NCI-H524 treated with DMSO at 0.1 percent for 48 hours (cell line): ENCODE measurements around the gene SSC4D.
A peak's percentile ranks its signal among the peaks of the same experiment; 100 is the strongest.
"Not testable (repeated sequence)": the region's sequence is repeated elsewhere in the genome, so short reads cannot be mapped to it uniquely, and the experiment has no call there.

ENCODE experiments used
- DNase-seq: peaks from one replicate; lab custom pipeline; 2025; lab: John Stamatoyannopoulos, UW

SSC4D gene

DNA sequence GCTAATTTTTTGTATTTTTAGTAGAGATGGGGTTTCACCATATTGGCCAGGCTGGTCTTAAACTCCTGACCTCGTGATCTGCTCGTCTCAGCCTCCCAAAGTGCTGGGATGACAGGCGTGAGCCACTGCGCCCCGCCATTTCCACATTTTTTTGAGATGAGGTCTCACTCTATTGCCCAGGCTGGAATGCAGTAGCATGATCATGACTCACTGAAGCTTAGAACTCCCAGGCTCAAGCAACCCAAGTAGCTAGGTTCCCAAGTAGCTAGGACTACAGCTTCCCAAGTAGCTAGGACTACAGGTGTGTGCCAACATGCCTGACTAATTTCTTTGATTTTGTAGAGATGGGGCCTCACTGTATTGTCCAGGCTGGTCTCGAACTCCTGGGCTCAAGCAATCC lies 11.6 kb upstream of the SSC4D start:
- not testable (repeated sequence) for DNase-seq

DNA sequence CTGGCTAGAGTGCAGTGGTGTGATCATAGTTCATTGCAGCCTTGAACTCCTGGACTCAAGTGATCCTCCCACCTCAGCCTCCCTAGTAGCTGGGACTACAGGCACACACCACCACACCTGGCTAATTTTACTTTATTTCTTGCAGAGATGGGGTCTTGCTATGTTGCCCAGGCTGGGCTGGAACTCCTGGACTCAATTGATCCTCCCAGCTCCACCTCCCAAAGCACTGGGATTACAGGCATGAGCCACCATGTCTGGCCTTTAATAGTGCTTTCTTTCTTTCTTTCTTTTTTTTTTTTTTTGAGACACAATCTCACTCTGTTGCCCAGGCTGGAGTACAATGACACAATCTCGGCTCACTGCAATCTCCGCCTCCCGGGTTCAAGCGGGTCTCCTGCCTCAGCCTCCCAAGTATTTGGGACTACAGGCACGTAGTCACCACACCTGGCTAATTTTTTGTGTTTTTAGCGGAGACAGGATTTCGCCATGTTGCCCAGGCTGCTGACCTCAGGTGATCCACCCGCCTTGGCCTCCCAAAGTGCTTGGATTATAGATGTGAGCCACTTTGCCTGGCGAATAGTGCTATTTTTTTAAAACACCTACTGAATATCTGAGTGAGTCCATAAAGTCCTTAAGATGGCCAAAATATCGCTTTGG lies 8.3 kb upstream of the SSC4D start:
- not testable (repeated sequence) for DNase-seq

- DNase-seq = no peak
These were observed 2.8 kb upstream of the SSC4D start for GRCh38 chr7:76412249-76412648.

DNA sequence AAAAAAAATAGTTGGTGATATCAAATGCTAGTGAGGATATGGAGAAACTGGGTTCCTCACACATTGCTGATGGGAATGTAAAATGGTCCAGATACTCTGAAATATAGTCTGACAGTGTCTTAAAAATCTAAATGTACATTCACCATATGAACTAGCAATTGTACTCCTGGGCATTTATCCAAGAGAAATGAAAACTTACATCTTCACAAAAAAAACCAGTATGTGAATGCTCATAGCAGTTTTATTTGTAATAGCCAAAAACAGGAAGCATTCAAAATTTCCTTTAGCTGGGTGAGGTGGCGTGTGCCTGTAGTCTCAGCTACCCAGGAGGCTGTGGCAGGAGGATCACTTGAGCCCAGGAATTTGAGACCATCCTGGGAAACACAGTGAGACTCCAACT lies 2.1 kb upstream of the SSC4D start:
- no peak for DNase-seq

- DNase-seq = no peak
These were observed 1.4 kb downstream of the SSC4D start for GRCh38 chr7:76408121-76408560.

- no peak for DNase-seq
These were observed 1.8 kb downstream of the SSC4D start for GRCh38 chr7:76407718-76408117.

DNA sequence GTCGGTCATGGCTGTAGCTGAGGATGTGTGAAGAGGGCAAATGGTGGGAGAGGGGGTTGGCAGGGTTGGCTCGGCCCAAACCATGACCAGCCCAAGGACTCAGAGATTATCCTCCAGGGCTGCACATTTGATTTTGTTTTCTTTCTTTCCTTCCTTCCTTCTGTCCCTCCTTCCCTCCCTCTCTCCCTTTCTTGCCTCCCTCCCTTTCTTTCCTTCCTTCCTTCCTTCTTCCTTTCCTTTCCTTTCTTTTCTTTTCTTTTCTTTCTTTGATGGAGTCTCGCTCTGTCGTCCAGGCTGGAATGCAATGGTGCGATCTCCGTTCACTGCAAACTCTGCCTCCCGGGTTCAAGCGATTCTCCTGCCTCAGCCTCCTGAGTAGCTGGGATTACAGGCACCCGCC lies 3.8 kb downstream of the SSC4D start:
- DNase-seq = no peak

GRCh38 chr7:76403780-76404494 lies 5.6 kb downstream of the SSC4D start:
- no peak for DNase-seq

DNA sequence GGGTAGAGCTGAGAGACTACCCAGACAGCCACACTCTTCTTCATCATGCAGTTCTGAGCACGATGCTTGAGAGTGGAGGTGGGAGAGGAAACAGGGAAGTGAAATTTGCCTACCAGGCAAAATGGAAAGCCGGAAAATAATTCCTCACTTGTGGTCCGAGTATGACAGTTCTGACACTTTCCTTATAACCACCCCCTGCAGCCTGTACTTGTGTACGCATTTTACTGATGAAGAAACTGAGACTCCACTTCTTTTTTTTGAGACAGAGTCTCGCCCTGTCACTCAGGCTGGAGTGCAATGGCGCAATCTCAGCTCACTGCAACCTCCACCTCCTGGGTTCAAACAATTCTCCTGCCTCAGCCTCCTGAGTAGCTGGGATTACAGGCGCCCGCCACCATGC lies 6.4 kb downstream of the SSC4D start:
- DNase-seq = not testable (repeated sequence)

- DNase-seq = no peak
These were observed 9.2 kb downstream of the SSC4D start for GRCh38 chr7:76400248-76400647.

GRCh38 chr7:76397409-76398183 lies 11.9 kb downstream of the SSC4D start:
- no peak for DNase-seq

- no peak for DNase-seq
These were observed 12.6 kb downstream of the SSC4D start for GRCh38 chr7:76396864-76397263.

GRCh38 chr7:76395965-76396726 lies 13.4 kb downstream of the SSC4D start:
- peak; percentile 50 for DNase-seq

DNA sequence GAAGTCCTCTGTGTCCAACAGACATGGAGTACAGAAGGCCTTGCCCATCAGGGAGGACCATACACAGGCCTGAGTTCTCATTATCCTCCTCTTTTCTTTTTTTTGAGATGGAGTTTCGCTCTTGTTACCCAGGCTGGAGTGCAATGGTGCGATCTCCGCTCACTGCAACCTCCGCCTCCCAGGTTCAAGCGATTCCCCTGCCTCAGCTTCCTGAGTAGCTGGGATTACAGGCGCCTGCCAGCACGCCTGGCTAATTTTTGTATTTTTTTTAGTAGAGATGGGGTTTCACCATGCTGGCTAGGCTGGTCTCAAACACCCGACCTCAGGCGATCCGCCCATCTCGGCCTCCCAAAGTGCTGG lies 13.9 kb downstream of the SSC4D start:
- not testable (repeated sequence) for DNase-seq

DNA sequence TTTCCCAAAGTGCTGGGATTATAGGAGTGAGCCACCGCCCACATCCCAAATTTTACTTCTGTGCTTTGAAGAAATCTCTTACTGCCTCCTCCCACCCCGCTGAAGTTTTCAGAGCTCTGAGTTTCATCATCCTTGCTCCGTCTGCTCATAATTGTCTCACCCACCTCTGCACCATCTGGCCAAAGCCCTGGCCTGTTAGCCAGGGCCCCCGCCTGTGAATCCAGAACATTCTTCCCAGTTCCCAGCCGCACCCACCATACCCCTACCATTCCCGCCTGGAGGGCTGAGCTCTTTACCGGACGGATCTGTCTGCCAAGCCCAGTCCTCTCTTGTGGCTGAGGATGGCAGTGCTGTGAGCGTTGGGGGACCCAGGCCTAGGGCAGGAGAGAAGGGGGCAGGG lies 14.5 kb downstream of the SSC4D start:
- peak; percentile 5 for DNase-seq

DNA sequence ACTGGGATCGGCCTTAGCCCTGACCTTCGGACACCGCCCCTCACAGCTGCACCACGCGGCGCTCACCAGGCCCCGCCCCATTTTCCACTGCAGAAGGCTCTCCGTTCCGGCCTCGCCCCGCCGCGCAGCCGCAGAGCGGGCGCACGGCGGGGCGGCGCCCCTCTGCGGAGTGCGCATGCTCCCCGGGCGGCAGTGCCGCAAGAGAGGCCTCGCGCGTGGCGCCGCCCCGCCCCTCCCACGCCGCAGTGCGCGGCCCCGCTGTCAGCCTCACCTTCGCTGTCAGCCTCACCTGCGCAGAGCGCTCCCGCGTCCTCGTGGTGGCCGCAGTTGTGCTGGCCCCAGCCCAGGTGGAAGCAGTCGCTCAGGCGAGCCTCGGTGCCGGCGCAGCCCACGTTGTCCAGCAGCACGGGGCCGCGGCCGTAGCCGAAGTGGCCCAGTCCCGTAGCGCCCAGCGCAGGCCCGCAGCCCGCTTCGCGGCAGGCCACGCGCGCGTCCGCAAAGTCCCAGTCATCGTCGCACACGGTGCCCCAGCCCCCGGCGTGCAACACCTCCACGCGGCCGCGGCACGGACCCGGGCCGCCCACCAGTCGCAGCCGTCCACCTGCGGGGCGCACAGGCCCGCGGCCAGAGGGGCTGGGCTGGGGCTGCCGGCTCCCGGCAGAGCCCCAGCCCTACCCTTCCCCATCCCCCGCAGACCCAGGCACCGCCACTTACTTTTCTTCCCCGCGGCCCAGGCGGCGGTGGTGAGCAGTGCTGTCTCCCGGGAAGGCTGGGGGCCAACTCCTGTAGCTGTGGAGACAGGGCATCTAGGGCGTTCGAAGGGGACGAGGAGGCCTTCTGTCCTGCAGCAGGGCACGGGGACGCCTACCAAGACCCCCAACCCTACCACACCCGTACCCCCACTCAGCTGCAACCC lies 16.1 kb downstream of the SSC4D start:
- peak; percentile 50 for DNase-seq

GRCh38 chr7:76392531-76393115 lies 16.9 kb downstream of the SSC4D start:
- DNase-seq = no peak

GRCh38 chr7:76390092-76390491 lies 19.4 kb downstream of the SSC4D start:
- no peak for DNase-seq

- DNase-seq = not testable (repeated sequence)
These were observed 21.7 kb downstream of the SSC4D start for GRCh38 chr7:76387789-76388188.

- DNase-seq = peak; percentile 72
These were observed 22.7 kb downstream of the SSC4D start for GRCh38 chr7:76386691-76387260.
